Gastrocnemius medialis (tissue), 4 donors: ENCODE data around the gene KRT83.

Source experiments
- CTCF ChIP-seq, 5 experiments: fragments of 450-650 bp in 3 of 5; fragments of 200-600 bp in 2 of 5; sonication (generic) in 2 of 5; IDR thresholded peaks in 4 of 5; conservative IDR thresholded peaks in 1 of 5; 1 replicate in 4 of 5; 2 replicates in 1 of 5; pipeline ENCODE4 v1.5.1; 2016 to 2019; ENCODE audit warnings: antibody characterized with exemption in 5 of 5, mild to moderate bottlenecking in 3 of 5, moderate library complexity in 3 of 5
- POLR2A ChIP-seq, 2 donors: fragments of 450-650 bp; IDR thresholded peaks; one replicate each; pipeline ENCODE4 v1.6.1; 2017; ENCODE audit warnings: antibody characterized with exemption in 2 of 2, mild to moderate bottlenecking in 2 of 2, moderate library complexity in 2 of 2

DNA sequence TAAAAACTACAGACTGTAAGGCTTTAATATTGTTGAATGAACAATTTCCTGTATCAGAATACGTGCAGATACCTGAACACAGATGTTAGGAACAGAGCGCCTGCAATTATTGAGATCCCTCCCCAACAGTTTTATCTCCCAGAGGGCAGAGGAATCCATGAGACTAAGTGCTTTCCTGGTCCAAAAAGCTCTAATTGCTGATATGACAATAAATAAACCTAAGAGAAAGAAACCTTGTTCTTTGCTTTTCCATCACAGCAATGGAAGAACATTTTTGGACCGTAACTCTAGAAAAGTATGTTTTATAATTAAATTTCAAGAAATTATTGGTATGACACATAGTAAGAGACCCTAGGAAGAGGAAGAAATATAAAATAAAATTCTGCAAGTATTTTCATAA lies 13.0 kb upstream of the KRT83 start:
- TF ChIP-seq CTCF (IDR thresholded peaks at IDR 0.05 in 4 of 5, conservative IDR thresholded peaks at IDR 0.05 in 1 of 5) = no peak
- TF ChIP-seq POLR2A (IDR thresholded peaks at IDR 0.05) = no peak
